Measurements from ENCODE around the gene ADAMTS2. TPM values are rescaled to one million over a fixed set of nuclear protein-coding genes. Genes with fewer than 3 reads are reported as not detected.

The ADAMTS2 gene
- total RNA-seq, 2 experiments from 2014 or later: not detected

DNA sequence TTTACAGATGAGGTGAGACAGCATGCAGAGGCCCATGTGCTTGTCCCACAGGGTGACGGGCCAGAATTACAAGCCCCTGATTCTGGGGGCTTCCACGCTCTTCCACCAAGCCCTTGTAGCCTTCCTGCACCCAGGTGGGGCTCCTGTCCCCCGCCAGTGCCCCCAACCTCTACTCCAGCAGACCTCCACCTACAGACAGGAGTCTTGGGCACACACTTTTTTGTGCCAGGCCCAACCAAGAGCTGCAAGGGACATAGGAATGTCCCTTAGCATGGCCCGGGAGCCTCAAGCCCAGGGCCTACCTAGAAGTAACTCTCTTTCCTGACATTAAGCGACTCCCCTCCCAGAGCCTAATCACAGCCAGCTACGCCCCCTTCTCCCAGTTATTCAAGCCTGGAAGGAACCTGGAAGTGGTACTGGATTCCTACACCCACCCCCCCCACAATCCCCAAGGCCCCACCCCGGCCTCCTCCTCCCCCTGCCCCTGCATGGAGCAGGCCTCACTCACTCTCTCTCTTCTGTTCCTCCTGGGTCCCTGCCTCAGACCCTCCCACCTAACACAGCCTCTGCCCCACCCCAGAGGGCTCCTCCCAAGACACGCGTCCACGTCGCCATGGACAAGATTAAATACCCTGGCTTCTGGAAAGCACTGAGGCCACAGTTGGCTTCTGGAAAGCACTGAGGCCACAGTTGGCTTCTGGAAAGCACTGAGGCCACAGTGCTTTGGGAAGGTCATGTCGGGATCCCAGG is 30.5 kb downstream of the ADAMTS2 start:
- intact Hi-C loops (cut with micrococcal nuclease): no loop called here
- no peak overlapping the region for H3K4me3 Mint-ChIP-seq
- H3K36me3 Mint-ChIP-seq: no peaks in the 10 kb centered on the region
- H3K4me1 Mint-ChIP-seq (ENCODE audit: low read depth): no peaks in the 10 kb centered on the region
- DNase-seq: no peak
- H3K27ac Mint-ChIP-seq: no peak overlapping the region
- no peaks in the 10 kb centered on the region for H3K27me3 Mint-ChIP-seq
- no peaks in the 10 kb centered on the region for H3K9me3 Mint-ChIP-seq
- CTCF ChIA-PET: no interaction called here
- POLR2A ChIA-PET: no interaction called here

- POLR2A ChIA-PET: no interaction called here
- intact Hi-C loops (cut with micrococcal nuclease): no loop called here
- H3K4me1 Mint-ChIP-seq (ENCODE audit: low read depth): no peaks in the 10 kb centered on the region
- H3K36me3 Mint-ChIP-seq: no peaks in the 10 kb centered on the region
- H3K27me3 Mint-ChIP-seq: no peaks in the 10 kb centered on the region
- H3K9me3 Mint-ChIP-seq: no peaks in the 10 kb centered on the region
- H3K27ac Mint-ChIP-seq: no peak overlapping the region
- H3K4me3 Mint-ChIP-seq: no peak overlapping the region
- CTCF ChIA-PET: no interaction called here
- DNase-seq: no peak
Observed at GRCh38 chr5:179313849-179314521, 31.3 kb downstream of the ADAMTS2 start.

DNA sequence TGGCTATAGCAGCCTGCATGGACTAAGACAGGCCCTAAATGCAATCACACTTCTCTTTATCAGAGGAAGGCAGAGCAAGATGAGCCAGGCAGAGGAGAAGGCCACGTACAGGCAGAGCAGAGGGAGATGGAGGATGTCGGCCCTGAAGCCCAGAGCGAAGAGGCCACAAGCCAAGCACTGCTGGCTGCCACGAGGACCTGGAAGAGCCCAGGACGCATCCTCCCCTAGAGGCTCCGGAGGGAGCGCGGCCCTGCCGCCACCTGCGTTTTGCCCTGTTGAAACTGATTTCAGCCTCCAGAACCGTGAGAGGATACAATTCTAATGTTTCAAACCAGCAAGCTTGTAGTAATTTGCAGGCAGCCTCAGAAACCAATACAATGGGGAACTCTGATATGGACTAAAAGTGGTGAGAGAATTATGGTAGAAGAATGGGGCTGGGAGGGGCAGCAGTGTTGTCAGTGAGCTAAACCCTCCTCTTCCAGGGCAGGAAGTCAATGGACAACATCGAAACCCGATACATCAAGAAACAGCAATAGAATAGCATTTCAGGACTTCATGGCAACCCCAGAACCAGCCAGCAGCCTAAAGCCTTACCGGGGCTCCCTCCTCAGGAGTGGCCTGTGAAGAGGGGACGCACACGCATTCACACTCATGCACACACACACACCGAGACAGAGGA is 32.6 kb downstream of the ADAMTS2 start:
- H3K4me1 Mint-ChIP-seq (ENCODE audit: low read depth): no peaks in the 10 kb centered on the region
- no peaks in the 10 kb centered on the region for H3K36me3 Mint-ChIP-seq
- H3K4me3 Mint-ChIP-seq: no peak overlapping the region
- no peaks in the 10 kb centered on the region for H3K9me3 Mint-ChIP-seq
- intact Hi-C loops (cut with micrococcal nuclease): no loop called here
- ChIA-PET CTCF (no interaction called here), POLR2A (no interaction called here)
- H3K27me3 Mint-ChIP-seq: no peaks in the 10 kb centered on the region
- DNase-seq: no peak
- no peak overlapping the region for H3K27ac Mint-ChIP-seq

DNA sequence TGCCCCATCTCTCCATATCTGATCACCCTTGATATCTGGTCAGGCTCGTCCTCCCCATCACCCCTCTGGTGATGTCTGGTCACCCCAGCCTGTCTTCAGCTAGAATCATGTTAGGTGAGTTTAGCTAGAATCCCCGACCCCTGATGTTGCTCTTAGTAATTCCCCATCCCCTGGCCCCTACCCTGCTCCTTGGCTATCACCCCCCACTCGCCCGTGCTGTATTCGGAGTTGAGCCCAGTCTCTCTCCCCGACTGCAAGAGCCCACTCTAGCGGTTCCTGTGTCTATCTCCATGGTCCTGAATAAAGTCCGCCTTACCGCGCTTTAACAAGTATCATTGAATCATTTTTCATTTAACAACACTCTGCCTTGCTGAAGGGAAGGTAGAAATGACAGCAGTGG is 33.7 kb downstream of the ADAMTS2 start:
- Mint-ChIP-seq H3K36me3 (no peaks in the 10 kb centered on the region), H3K27ac (no peak overlapping the region), H3K9me3 (no peaks in the 10 kb centered on the region), H3K4me3 (no peak overlapping the region), H3K4me1 (ENCODE audit: low read depth) (no peaks in the 10 kb centered on the region), H3K27me3 (no peaks in the 10 kb centered on the region)
- CTCF ChIA-PET: no interaction called here
- intact Hi-C loops (cut with micrococcal nuclease): no loop called here
- no peak for DNase-seq
- POLR2A ChIA-PET: no interaction called here

DNA sequence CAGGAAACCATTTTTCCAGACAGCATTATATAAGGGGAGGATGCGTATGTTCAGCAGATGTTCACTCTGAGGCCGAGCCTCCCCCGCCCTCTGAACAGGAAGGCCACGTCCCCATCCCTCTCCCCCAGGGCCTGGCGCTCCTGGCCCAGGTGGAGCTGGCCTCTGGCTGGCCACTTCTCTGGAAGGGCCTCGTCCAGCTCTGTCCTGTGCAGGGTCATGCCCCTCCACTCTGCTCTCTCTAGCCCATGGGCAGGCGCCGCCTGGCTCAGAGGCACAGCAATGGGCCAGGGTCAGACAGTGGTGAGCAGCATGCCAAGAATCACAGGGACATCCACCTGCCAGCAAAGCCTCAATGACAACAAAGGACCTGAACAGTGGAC is 34.2 kb downstream of the ADAMTS2 start:
- Mint-ChIP-seq H3K9me3 (peaks cover under 1% of the 10 kb centered on the region), H3K27me3 (no peaks in the 10 kb centered on the region), H3K4me3 (no peak overlapping the region), H3K27ac (no peak overlapping the region), H3K36me3 (no peaks in the 10 kb centered on the region), H3K4me1 (ENCODE audit: low read depth) (no peaks in the 10 kb centered on the region)
- DNase-seq: no peak
- intact Hi-C loops (cut with micrococcal nuclease): no loop called here
- CTCF ChIA-PET: no interaction called here
- POLR2A ChIA-PET: no interaction called here

DNA sequence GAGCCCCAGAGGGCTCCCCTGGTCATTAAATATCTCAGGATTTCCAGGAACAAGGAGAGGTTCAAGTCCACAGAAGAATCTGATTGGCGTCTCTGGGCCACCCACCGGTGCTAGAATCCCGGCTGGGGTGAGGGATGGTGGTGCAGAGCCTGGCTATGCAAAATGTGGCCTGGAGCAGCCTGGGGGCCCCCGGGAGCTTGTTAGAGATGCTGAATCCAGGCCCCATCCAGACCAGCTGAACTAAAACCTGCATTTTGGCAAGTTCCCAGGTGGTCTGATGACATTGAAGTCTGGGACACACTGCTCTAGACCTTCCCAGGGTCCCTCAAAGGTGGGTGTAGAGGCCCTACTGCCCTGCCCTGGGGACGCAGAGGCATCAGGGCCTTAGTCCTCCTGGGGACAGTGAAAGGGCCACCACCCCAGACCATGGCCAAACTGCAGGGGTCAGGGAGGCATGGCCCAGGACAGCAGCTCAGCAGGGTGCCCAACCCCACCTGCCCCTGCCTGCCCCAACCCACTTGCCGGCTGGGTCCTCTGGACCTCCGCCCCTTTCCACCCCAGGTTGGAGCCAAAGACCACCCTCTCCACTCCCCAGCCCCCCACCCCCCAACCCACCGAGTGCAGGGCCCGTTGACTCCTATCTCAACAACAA is 34.7 kb downstream of the ADAMTS2 start:
- no peak for DNase-seq
- POLR2A ChIA-PET: no interaction called here
- peaks cover 2% of the 10 kb centered on the region for H3K9me3 Mint-ChIP-seq
- CTCF ChIA-PET: no interaction called here
- H3K36me3 Mint-ChIP-seq: no peaks in the 10 kb centered on the region
- H3K4me1 Mint-ChIP-seq (ENCODE audit: low read depth): no peaks in the 10 kb centered on the region
- no peak overlapping the region for H3K4me3 Mint-ChIP-seq
- H3K27ac Mint-ChIP-seq: no peak overlapping the region
- no peaks in the 10 kb centered on the region for H3K27me3 Mint-ChIP-seq
- intact Hi-C loops (cut with micrococcal nuclease): no loop called here

GRCh38 chr5:179309751-179310320 is 35.4 kb downstream of the ADAMTS2 start:
- Mint-ChIP-seq H3K27me3 (no peaks in the 10 kb centered on the region), H3K4me3 (no peak overlapping the region), H3K4me1 (ENCODE audit: low read depth) (no peaks in the 10 kb centered on the region), H3K36me3 (no peaks in the 10 kb centered on the region), H3K27ac (no peak overlapping the region), H3K9me3 (peaks cover 9% of the 10 kb centered on the region)
- no peak for DNase-seq
- intact Hi-C loops (cut with micrococcal nuclease): no loop called here
- ChIA-PET CTCF (no interaction called here), POLR2A (no interaction called here)

GRCh38 chr5:179309383-179309670 is 35.9 kb downstream of the ADAMTS2 start:
- H3K27me3 Mint-ChIP-seq: no peaks in the 10 kb centered on the region
- ChIA-PET CTCF (no interaction called here), POLR2A (no interaction called here)
- DNase-seq: no peak
- no peaks in the 10 kb centered on the region for H3K36me3 Mint-ChIP-seq
- intact Hi-C loops (cut with micrococcal nuclease): no loop called here
- H3K4me1 Mint-ChIP-seq (ENCODE audit: low read depth): no peaks in the 10 kb centered on the region
- H3K27ac Mint-ChIP-seq: no peak overlapping the region
- H3K9me3 Mint-ChIP-seq: peaks cover 14% of the 10 kb centered on the region
- H3K4me3 Mint-ChIP-seq: no peak overlapping the region

GRCh38 chr5:179308563-179309382 is 36.5 kb downstream of the ADAMTS2 start:
- ChIA-PET POLR2A (no interaction called here), CTCF (interaction anchor here (0.5 kb wide), 1 partner anchor 467 kb away, joined by 3 read pairs; no protein-coding TSS in a partner anchor)
- Mint-ChIP-seq H3K27me3 (no peaks in the 10 kb centered on the region), H3K27ac (no peak overlapping the region), H3K4me3 (no peak overlapping the region), H3K4me1 (ENCODE audit: low read depth) (no peaks in the 10 kb centered on the region), H3K36me3 (no peaks in the 10 kb centered on the region), H3K9me3 (peaks cover 20% of the 10 kb centered on the region)
- intact Hi-C loops (cut with micrococcal nuclease): no loop called here
- no peak for DNase-seq

DNA sequence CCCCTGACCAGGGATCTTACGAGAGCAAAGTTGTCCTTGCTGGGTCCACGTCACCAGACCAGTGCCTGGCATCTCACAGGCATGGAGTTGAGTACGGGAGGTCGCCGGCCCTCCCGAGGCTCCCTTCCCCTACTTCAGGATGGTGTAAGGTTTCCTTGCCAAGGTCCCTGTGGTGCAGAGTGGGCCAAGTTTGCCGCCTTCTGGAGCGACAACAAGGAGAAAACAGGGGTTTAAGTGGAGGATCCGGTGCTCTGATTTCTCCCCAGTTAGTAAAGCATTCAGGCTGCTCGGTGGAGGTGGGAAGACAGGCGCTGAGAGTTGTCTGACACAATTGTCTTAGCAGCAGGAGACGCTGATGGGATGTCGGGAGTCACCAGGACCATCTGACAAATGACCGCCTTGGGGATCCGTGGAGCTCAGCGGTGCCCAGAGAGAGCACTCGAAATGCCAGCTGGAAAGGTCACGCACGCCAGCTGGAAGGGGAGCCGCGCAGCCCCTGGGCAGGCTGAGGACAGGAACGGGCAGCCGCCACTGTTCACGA is 37.3 kb downstream of the ADAMTS2 start:
- DNase-seq: no peak
- no peaks in the 10 kb centered on the region for H3K27me3 Mint-ChIP-seq
- no peaks in the 10 kb centered on the region for H3K4me1 Mint-ChIP-seq (ENCODE audit: low read depth)
- peaks cover 26% of the 10 kb centered on the region for H3K9me3 Mint-ChIP-seq
- no peak overlapping the region for H3K27ac Mint-ChIP-seq
- no peak overlapping the region for H3K4me3 Mint-ChIP-seq
- H3K36me3 Mint-ChIP-seq: no peaks in the 10 kb centered on the region
- ChIA-PET POLR2A (no interaction called here), CTCF (no interaction called here)
- intact Hi-C loops (cut with micrococcal nuclease): no loop called here

DNA sequence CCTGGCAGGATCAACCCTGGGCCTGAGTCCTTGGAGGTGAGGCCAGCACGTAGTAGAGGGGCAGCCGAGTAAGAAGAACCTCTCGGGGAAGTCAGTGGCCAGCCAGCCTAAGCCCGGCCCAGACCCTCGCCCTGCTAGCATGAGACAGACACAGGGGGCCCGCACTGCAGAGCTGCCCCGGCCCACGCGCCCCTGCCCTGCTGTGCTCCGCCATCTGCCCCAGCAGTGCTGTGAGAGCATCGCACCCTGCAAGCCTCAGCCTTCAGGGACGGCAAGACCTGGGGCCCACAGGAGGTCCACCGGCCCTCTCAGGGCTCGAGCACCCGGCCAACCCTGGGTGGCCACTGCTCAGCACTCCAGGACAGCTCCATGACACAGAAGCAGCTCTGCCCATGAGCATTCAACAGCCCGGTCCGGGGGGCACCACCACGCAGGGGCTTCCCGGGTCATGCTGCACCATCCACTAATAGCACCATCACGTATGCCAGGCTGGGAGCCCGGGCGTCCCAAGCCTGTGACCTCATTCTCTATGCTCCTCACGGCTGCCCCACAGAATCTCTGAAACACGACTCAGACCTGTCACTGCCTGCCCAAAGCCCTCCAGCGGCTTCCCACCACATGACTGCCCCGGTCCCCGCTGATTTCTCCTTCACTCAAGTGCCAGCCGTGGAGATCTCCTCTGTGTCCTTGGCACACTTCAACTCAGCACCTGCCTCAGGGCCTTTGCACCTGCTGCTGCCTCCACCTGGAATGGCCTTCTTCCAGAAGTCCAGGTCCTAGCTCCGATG is 38.1 kb downstream of the ADAMTS2 start:
- CTCF ChIA-PET: no interaction called here

More for the DNA sequence above, 38.1 kb downstream of the ADAMTS2 start:
- intact Hi-C loops (cut with micrococcal nuclease): no loop called here
- peaks cover 26% of the 10 kb centered on the region for H3K9me3 Mint-ChIP-seq
- H3K4me3 Mint-ChIP-seq: no peak overlapping the region
- H3K27ac Mint-ChIP-seq: no peak overlapping the region
- no peaks in the 10 kb centered on the region for H3K27me3 Mint-ChIP-seq
- POLR2A ChIA-PET: no interaction called here
- no peaks in the 10 kb centered on the region for H3K36me3 Mint-ChIP-seq
- no peaks in the 10 kb centered on the region for H3K4me1 Mint-ChIP-seq (ENCODE audit: low read depth)
- DNase-seq: no peak
